Left cardiac atrium (tissue), 4 donors: ENCODE measurements around the gene GRK4. TPM values are rescaled to one million over a fixed set of nuclear protein-coding genes. Genes with fewer than 3 reads are reported as not detected.
A peak's percentile ranks its signal among the peaks of the same experiment; 100 is the strongest.

Source experiments
- ATAC-seq, 2 donors: fragments of 200-7000 bp; cut with Tn5 transposase; one replicate each; pipeline ENCODE4 v1.9.1; 2020; ENCODE audit warnings: mild to moderate bottlenecking in 2 of 2, moderate library complexity in 2 of 2
- DNase-seq: peaks from one replicate; pipeline ENCODE4 v3.0.0-alpha.2; 2020
- intact Hi-C, 2 donors: fragments of 100-400 bp; cut with DNase I; formaldehyde crosslinking; loops; one replicate each; pipeline versions ENCODE4 v1.14.1 to v1.15.1; 2022 to 2023
- total RNA-seq, 2 donors: library from RNA; stranded (reverse); fragmentation: NEBNext Ultra II Directional; extraction: Animal tissue kit (Norgen Biotek cat#: 25700); gene quantifications; one replicate each; pipeline ENCODE4 v1.2.1, GENCODE V29; 2021
- donor health status: DM: no; HTN: yes; CAD: no.
- donor health status: DM: no; HTN: yes; CAD: no; lungs with severe emphysema.
- donor health status: DM: yes; HTN: yes; CAD: no.
- donor health status: Dilated cardiomyopathy.

GRK4 gene
- total RNA-seq, 2 donors from 2014 or later: 8.5 to 11.5 TPM

DNA sequence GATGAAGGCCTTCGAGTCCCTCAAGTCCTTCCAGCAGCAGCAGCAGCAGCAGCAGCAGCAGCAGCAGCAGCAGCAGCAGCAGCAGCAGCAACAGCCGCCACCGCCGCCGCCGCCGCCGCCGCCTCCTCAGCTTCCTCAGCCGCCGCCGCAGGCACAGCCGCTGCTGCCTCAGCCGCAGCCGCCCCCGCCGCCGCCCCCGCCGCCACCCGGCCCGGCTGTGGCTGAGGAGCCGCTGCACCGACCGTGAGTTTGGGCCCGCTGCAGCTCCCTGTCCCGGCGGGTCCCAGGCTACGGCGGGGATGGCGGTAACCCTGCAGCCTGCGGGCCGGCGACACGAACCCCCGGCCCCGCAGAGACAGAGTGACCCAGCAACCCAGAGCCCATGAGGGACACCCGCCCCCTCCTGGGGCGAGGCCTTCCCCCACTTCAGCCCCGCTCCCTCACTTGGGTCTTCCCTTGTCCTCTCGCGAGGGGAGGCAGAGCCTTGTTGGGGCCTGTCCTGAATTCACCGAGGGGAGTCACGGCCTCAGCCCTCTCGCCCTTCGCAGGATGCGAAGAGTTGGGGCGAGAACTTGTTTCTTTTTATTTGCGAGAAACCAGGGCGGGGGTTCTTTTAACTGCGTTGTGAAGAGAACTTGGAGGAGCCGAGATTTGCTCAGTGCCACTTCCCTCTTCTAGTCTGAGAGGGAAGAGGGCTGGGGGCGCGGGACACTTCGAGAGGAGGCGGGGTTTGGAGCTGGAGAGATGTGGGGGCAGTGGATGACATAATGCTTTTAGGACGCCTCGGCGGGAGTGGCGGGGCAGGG is 111.7 kb downstream of the GRK4 start:
- intact Hi-C loops: no loop called here
- DNase-seq (peak; percentile 62), ATAC-seq (peak in 1 of 2 donors; percentile 1)

DNA sequence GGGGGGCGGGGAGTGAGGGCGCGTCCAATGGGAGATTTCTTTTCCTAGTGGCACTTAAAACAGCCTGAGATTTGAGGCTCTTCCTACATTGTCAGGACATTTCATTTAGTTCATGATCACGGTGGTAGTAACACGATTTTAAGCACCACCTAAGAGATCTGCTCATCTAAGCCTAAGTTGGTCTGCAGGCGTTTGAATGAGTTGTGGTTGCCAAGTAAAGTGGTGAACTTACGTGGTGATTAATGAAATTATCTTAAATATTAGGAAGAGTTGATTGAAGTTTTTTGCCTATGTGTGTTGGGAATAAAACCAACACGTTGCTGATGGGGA is 112.2 kb downstream of the GRK4 start:
- intact Hi-C loops: no loop called here

DNA sequence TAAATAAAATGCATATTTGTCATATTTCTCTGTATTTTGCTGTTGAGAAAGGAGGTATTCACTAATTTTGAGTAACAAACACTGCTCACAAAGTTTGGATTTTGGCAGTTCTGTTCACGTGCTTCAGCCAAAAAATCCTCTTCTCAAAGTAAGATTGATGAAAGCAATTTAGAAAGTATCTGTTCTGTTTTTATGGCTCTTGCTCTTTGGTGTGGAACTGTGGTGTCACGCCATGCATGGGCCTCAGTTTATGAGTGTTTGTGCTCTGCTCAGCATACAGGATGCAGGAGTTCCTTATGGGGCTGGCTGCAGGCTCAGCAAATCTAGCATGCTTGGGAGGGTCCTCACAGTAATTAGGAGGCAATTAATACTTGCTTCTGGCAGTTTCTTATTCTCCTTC is 114.4 kb downstream of the GRK4 start:
- DNase-seq (no peak), ATAC-seq (no peak)
- intact Hi-C loops: no loop called here

More for the DNA sequence above, 112.2 kb downstream of the GRK4 start:
- no peak for ATAC-seq
- no peak for DNase-seq

DNA sequence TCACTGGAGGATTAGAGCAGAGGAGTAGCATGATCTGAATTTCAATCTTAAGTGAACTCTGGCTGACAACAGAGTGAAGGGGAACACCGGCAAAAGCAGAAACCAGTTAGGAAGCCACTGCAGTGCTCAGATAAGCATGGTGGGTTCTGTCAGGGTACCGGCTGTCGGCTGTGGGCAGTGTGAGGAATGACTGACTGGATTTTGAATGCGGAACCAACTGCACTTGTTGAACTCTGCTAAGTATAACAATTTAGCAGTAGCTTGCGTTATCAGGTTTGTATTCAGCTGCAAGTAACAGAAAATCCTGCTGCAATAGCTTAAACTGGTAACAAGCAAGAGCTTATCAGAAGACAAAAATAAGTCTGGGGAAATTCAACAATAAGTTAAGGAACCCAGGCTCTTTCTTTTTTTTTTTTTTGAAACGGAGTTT is 116.3 kb downstream of the GRK4 start:
- intact Hi-C loops: no loop called here
- no peak for ATAC-seq
- no peak for DNase-seq

DNA sequence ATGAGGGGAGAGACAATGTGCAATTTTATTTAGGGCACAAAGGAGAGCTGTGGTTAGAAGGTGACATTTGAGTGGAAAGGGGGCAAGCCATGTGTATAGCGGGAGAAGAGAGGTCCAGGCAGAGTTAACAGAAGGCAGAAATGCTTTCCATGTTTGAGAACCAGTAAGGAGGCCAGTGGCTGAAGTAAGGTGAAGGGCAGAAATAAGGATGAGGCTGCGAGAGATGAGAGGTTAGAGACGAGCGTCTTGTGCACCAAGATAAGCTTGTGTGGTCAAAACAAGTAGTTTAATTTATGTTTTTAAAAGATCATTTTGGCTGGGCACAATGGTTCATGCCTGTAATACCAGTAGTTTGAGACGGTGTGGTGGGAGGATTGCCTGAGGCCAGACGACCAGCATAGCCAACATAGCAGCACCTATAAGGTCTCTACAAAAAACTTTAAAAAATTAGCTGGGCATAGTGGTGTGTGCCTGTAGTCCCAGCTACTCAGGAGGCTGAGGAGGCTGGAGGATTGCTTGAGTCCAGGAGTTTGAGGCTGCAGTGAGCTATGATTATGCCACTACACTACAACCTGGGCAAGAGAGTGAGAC is 119.6 kb downstream of the GRK4 start:
- intact Hi-C loops: no loop called here
- no peak for DNase-seq
- no peak for ATAC-seq

DNA sequence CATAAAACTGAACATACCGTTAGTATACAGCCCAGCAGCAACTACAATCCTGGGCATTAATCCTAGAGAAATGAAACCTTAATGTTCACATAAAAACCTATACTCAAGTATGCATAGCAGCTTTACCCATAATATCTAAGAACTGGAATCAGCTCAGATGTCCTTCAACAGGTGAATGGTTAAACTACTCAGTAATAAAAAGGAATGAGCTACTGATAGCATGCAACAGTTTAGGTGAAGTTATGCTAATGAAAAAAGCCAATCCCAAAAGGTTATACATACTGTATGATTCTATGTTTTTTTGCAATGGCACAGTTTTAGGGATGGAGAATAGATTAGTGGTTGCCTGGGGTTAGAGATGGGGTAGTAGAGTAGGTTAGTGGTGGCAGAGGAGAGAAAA is 120.4 kb downstream of the GRK4 start:
- intact Hi-C loops: no loop called here
- ATAC-seq: no peak

DNA sequence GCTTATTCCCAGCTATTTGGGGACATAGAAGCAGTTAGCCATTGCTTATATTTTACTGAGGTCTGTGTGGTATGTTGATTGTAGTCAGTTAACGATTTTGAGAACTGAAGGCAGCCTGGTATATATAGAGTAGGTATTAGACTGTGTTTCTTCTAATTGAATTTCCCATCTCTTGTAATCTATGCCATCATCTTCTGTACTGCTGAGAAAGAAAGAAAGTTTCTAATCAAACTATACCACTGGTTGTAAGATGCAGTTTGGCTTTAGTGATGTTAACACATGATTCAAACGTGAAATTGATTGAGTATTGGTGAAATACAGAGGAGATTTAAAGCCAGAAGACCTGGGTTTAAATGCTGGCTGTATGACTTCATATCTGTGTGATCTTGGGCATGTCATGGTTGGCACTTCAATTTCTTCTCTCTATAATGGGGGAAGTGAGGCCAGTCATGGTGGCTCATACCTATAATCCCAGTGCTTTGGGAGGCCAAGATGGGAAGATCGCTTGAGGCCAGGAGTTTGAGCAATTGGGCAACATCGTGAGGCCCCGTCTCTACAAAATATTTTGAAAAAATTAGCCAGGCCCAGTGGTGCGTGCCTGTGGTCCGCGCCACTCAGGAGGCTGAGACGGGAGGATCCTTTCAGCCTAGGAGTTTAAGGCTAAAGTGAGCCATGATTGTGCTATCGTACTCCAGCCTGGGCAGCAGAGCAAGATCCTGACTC is 122.7 kb downstream of the GRK4 start:
- intact Hi-C loops: no loop called here
- ATAC-seq (no peak), DNase-seq (no peak)

More for the DNA sequence above, 120.4 kb downstream of the GRK4 start:
- DNase-seq: no peak

DNA sequence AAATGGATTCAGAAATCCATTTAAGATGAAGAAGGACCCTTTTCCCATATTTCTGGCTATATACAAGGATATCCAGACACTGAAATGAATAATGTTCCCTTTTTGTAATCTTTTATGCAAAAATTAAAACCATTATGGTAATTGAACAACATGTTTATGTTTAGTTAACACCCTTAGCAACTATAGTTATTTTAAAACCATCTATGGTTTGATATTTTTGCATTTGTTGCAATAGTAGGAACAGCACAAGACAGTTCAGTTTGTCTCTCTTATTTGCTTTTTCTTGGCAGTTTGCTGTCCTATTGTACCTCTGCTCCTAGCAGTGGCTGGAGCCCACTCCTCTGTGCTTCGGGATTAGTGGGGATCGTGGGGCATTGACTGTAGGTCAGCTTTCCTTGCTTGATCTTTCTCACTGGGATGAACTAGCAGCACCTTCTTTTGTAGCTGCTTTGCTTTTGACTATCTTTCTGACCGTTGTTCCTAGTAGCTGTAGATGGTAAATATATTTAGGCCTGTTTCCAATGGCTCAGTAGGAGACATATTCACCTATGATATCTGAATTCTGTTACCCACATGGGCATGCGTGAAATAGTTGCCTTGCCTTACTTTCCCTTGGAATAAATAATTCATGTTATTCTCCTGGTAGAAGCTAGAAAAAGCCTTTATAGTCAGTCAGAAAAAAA is 123.9 kb downstream of the GRK4 start:
- ATAC-seq (no peak), DNase-seq (no peak)
- intact Hi-C loops: no loop called here

Other genes starting within 250 kb of the GRK4 start
- gene TNIP2, start 207.2 kb upstream of the GRK4 start, total RNA-seq: 10 to 100 TPM; 23.2 to 31.4 TPM
- gene SH3BP2, start 170.5 kb upstream of the GRK4 start, total RNA-seq: 10 to 100 TPM; 28.3 to 28.5 TPM
- 100 to 1,000 TPM; 200 to 209 TPM for gene ADD1, start 119.7 kb upstream of the GRK4 start, total RNA-seq
- 10 to 100 TPM; 14.4 to 22.9 TPM for gene NOP14, start 165 bp upstream of the GRK4 start, total RNA-seq
- not detected for gene HTT-AS, start 111.0 kb downstream of the GRK4 start, total RNA-seq
- 10 to 100 TPM; 23.2 to 25.2 TPM for gene HTT, start 111.1 kb downstream of the GRK4 start, total RNA-seq